Left renal pelvis (tissue), 4 donors: ENCODE measurements around the gene TNPO3. TPM values are rescaled to one million over a fixed set of nuclear protein-coding genes. Genes with fewer than 3 reads are reported as not detected.
"Not testable (repeated sequence)": the region's sequence is repeated elsewhere in the genome, so short reads cannot be mapped to it uniquely, and the experiment has no call there.

Experiments
- DNase-seq, 4 donors: peaks; one replicate each; pipeline ENCODE4 v3.0.0-alpha.2; 2013; ENCODE audit warnings: low read depth in 4 of 4, low spot score in 3 of 4
- polyA plus RNA-seq, 4 donors: library from polyadenylated mRNA; unstranded; fragments of 120-200 nt; gene quantifications; one replicate each; pipeline ENCODE4 v1.2.1, GENCODE V29; 2013; ENCODE audit not compliant: insufficient read length in 4 of 4

The TNPO3 gene
- polyA plus RNA-seq, 4 donors: 28.3 to 51.7 (median 42.8) TPM

DNA sequence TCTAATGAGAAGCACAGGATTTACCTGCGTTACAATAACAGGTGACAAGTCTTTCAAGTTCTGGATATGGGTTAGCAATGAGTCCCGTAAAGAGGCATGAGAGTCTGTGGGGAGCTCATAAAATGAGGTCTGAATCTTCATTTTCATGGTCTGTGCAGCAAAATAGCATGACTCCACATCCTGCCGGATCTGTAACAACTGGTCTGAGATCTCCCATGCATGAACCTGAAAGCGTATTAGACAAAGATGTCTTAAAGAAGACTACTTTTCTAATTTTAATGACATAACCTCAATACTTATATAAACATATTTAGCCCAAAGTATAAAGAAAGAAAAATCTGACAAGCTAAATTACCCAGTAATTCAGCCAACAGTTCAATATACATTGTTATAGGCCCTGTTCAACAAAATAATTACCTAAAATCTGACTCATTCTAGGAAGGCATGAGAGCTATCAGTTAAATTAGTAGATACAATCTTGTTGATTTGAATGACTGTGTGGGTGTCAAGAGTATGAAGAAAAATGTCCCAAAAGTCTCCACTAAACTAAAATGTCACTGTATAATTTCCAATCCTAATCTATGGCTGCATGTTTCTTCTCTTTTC is 36.9 kb downstream of the TNPO3 start:
- DNase-seq: no peak

DNA sequence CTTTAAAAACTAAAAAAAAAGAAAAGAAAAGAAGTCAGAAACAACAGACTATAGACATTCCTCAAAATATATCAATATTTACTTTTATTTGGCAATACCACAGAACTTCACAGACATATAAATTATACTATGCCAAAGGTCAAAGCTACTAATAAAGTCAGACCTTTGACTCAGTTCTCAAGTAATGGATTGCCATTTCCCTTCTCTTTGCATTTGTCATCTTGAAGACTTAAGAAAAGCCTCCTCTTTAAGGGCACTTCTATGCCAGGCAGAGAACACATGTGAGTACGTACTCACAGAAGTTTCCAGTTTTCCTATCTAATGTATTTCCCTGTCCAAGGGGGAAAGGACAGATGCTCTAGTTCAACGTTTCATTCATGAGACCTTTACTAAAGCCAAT is 37.6 kb downstream of the TNPO3 start:
- no peak for DNase-seq

DNA sequence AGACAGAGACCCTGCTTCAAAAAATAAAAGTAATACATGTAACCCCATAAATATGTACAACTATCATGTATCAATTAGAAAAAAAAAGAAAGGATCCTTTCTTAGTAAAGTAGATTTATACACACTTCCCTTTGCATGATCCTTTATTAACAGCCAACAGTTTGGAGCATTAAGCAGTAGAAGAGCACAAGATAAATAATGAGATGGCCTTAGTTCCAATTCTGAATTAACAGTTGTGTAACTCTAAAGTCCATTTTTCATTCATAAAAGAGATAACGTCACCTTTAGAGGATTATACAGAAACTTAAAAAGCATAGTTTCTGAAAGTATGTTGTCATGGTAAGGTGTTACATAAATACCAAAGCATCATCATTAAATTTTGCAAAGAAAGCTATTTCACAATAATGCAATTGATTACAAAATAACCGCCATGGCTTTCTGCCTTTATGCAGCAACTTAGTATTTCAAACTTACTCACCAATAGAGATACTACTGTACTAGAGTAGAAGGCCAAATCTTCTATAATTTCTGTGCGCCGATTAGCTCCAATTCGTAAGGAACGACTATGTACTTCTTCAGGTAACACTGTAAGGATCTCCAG is 40.3 kb downstream of the TNPO3 start:
- DNase-seq: no peak

DNA sequence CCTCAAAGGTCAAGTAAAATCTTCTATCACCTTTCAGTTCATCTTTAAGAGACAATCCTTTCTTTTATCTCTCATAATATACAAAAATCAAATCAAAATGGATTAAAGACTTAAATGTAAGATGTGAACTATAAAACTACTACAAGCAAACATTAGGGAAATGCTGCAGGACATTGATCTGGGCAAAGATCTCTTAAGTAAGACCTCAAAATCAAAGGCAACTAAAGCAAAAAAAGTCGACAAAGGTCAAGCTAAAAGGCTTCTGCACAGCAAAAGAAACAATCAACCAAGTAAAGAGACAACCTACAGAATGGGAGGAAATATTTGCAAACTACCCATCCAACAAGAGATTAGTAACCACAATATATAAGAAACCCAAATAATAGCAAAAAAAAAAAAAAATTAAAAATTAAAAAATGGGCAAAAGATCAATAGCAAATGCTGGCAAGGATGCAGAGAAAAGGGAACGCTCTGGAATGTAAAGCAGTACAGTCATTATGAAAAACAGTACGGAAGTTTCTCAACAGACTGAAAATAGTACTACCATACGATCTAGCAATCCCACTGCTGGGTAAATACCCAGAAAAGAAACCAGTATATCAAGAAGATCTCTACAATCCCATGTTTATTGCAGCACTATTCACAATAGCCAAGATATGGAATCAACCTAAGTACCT is 41.7 kb downstream of the TNPO3 start:
- no peak for DNase-seq

DNA sequence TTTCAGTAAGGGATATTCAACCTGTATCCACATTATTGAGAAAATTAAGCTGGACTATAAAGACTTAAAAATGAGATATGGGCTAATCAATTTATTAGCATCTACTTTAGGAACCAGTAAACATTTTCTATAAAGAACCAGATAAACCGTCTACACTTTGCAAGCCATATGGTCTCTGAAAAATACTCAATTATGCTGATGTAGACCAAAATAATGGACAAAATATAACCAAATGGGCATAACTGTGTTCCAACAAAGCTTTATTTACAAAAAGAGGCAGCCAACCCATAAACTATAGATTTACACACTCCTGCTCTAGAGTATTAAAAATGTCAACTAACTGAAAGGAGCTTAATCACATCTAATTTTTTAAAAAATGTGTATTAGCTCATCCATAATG is 42.3 kb downstream of the TNPO3 start:
- no peak for DNase-seq

DNA sequence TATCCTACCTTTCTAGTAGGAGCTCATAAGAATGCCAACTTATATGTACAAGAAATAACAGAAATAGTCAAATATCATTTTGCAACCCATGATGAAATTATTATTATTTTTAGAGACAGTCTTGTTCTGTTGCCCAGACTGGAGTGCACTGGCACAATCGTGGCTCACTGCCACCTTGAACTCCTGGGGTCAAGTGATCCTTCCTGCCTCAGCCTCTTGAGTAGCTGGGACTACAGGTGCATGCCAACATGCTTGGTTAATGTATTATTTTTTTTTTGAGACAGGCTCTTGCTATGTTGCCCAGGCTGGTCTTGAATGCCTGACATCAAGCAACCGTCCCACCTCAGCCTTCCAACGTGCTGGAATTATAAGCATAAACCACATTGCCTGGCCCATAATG is 44.8 kb downstream of the TNPO3 start:
- DNase-seq: no peak

DNA sequence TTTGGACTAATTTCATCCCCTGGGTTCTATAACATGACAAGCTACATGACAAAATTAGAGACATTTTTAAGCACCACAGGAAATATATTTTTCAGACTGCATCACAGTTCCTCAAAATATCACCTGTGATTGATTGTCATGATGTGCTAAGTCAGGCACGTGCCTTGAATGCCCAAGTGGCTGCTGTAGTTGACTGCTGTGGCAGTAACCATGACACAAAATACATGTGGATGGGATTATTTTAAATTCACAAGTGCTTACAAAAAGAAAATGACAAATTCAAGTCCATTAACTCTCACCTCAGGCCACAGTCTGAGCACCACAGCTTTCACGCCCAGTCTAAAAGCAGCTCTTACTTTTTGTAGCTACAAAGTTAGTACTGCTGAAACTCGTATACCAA is 45.5 kb downstream of the TNPO3 start:
- no peak for DNase-seq

DNA sequence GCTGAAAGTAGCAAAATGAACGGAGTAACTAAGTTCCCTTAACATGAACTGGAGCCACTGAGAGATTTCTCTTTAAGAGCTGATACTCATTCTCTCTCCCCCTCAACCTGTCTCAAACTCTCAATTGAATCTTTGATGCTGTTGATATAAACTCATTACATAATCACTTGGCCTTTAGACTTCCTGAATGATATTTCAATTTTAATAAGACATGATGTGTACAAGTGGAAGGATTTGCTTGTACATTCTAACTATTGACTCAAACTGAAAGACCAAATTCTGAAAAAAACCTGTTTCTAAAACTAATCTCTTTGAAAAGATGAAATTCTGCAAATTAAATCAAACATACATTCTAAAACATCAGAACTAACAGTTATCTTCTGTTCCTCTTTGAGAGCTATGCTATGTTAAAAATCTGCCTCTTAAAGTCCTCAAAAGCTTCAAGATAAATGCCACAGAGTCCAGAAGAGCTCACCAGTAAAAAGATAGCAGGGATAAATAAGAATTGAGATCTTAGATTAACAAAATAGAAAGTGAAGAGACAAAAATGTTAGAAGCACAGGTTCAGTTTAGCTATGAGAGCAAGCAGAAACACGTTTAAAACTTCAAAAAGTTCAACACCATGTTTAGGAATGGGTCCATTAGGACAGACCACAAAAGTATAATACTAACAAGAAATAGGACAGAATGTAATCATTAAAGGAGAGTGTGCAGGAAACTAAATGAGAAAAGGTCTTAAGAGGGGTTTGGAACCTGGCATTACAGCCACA is 46.1 kb downstream of the TNPO3 start:
- DNase-seq: no peak

DNA sequence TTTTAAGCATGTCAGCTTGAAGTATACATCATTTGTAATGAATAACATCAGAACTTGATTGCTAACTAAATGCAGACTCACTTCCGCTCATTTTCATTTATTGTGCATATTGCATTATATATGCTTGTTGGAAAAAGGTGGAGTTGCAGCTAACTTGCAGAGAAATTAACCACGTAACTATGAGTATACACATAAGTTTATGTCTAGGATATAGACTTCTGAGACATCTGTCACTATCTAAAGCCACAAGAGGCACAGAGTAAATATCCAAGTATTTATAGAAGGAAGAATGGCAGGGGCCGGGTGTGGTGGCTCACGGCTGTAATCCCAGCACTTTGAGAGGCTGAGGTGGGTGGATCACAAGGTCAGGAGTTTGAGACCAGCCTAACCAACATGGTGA is 47.3 kb downstream of the TNPO3 start:
- DNase-seq: no peak

DNA sequence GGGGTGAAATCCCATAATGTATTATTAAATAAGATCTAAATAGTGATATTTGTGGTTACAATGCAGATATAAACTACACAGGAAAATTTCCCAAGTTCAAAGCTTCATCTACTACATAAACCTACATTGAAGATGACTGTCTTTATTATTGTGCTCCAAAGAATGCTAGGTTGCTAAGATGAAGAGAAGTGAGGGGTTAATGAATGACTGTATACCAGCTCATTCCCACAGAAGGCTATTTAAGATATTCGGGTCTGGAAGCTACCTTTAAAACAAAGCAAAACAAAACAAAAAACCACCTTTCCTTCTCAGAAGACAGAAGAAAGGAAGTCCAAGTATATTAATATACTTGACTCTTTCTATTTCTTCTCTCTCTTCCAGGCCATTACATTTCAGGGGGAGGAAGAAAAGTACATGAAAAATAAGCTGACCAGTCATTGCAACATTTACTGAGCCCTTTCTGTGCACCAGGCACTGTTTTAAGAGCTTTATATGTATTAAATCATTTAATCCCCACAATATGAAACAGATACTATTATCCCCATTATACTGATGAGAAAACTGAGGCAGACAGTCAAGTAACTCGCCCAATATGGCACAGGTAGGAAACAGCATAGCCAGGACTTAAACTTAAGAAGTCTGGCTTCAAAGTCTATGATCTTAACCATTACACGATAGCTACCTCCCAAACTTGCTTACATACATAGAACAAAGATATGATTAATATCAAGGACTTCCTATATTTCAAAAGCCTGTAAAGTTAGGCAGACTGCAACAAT is 48.1 kb downstream of the TNPO3 start:
- no peak for DNase-seq

DNA sequence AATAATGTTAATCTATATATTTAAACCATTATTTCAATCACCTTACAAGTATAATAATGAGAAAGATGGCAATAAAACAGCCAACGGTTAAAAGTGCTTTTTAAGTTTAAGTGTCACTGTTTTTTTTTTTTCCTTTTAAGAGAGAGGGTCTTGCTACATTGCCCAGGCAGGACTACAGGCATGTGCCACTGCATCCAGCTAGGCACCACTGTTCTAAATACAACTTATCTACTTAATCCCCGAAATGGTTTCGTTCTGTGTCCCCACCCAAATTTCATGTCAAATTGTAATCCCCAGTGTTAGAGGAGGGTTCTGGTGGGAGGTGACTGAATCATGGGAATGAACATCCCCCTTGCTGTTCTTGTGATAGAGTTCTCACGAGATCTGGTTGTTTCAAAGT is 49.7 kb downstream of the TNPO3 start:
- no peak for DNase-seq

DNA sequence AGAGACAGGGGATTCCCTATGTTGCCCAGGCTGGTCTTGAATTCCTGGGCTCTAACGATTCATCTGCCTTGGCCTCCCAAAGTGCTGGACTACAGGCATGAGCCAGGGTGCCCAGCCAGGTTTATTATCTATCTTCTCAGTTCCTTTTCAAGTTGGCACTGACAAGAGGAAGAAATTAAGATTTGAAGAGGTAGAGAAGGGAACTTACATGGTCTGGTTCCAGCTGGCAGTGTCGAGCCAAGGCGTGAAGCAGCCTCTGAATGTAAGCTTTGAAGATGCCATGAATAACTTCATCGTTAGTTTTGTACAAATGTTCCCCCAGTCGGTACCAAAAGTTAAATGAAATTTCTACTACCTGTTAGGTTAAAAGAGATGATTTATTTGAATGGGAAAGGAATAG is 57.7 kb downstream of the TNPO3 start:
- DNase-seq: no peak

DNA sequence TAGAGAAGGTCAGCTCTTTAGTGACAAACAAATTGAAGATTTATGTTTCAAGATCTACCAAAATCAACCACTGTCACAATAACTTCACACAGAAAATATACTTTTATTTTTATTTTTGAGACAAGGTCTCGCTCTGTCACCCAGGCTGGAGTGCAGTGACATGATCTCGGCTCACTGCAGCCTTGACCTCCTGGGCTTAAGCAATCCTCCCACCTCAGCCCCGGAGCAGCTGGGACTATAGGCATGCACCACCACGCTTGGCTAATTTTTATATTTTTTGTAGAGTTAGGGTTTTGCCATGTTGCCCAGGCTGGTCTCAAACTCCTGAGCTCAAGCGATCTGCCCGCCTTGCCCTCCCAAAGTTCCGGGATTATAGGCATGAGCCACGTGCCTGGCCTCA is 60.4 kb downstream of the TNPO3 start:
- DNase-seq: not testable (repeated sequence)

DNA sequence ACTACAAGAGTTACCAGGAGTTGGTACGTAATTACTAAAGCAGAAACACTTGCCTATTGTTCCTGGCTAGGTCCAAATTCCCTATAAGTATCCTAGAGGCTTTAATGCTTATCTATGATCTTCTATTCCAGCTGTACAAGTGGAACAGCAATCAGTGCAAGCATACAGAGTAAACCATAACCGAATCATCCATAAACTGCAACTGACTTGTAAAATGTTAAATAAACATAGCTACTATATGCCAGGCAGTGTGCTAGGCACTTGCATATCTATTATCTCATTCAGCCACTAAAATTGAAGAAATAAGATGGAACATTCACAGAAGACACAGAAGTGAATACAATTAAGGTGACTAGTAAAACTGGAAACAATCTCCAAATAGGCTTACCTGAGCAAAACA is 61.5 kb downstream of the TNPO3 start:
- no peak for DNase-seq

DNA sequence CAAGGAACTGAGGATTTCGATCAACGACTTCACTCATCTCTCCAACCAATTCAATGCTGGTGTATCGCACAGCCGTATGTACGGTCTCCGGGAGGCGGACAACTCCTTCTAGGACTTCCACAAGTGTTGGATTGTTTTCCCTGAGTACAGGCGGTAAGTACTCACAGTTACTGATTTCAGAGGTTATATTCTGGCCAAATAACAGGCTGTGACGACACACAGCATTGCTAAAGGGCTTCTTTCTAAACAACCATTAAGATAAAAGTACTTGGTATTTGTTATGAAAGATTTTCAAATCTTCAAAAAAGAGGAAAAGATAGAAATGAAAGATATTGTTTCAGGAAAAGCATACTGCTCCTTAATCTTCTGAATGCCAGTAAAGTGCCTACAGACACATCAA is 65.0 kb downstream of the TNPO3 start:
- DNase-seq: no peak

DNA sequence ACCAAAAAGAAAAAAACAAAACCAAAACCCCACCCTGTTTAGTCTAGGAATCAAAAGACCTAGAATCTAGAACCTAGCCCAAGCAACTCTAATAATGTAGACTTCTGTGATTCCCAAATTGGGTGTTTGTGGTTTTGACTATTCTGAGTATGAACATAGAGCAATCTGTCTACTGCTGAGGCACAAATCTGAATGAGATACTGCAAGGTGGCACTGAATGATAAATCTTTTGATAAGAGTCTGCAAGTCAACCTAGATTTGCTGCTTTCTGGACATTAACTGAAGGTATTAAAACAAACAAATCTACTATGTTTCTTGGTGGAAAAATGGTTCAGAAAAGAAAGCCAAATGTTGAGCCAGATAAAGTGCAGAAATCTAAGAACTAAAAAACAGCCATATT is 66.5 kb downstream of the TNPO3 start:
- no peak for DNase-seq

DNA sequence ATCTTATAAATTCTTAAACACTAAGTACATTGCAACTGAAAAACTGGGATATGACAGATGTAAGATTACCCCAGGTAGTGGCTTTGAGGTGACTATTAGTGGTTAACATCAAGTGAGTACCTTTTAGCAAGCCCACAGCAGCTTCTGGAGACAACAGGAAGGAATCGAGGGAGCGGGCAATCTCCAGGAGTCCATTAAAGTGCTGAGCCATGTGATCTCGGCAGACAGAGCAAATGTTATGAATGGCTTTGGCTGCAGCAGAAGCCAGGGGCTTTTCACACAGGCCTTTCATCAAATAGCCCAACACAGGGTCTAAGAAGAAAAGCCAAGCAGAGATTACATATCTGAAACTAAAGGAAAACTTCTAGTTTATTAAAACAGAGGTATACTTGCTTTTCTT is 68.3 kb downstream of the TNPO3 start:
- no peak for DNase-seq

DNA sequence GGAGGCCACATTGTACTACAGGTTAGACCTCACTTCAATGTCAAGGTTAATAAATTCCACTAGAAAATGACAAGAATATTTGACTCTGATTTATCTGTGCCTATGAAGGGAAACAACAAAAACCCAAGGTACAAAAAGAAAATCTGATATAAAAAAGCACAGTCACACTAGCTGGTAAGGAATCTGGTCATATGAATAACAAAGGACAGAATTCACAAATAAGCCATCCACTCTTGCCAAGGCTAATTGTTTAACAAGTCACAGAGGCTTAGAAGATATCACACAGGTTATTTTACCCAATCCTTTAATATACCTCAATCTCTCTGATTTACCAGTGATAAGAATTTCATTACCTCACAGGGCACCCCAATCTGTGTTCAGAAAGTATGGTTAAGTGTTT is 69.3 kb downstream of the TNPO3 start:
- DNase-seq: no peak

DNA sequence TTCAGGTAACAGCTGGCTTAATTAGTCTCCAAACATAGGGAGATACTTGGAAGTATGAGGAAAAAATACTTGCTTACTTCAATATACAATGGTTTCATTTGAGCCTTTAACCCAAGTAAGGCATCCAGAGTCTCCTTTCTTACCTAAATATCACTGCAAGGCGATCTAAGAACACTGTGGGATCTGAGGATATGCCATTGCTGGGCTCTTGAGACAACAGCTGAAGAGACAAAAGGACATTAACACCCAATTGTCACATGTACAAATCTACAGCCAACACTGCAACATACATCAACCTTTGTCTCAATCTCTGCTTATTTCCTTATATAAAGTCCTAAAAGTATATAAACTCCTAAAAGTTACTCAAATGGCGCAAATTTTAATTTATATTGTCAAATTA is 72.8 kb downstream of the TNPO3 start:
- no peak for DNase-seq

DNA sequence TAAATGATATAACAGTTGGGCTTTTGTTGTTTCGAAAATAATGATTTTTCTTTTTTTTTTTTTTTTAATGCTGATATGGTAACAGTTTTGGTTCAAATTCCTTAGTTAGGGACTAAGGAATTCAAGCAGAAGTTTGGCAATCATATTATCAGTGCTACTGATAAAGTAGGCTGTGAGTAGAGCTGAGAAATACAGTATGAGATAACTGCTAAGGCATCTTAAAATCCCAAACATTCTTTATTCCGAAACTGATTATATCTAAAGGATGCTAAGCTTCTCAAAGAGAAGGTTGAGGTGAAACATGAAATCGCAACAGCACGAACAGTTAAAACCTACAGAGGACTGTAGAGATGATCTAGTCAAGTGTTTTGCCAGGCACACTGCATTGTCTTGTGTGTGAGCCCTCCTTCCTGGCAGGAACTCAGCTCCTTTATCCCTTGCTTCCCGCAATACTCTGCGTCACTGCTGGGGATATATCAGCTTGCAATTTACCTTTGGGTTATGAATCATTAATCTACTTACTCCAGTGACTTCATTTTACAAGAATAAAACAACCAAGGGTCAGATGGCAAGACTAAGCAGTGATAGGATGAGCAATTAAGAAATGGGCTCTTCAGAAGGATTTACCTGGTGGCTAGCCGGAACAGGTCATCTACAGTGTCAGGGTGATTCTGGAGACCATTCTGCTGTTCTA is 80.5 kb downstream of the TNPO3 start:
- DNase-seq: no peak
